GM12891 (cell line): Measurements from ENCODE around the gene SLC27A3.

Experiments used
- POLR2A ChIP-seq: IDR thresholded peaks from 2 replicates; pipeline ENCODE4 v1.6.1; 2011; ENCODE audit warnings: low read depth, low read length, control low read depth
- POLR2AphosphoS5 ChIP-seq: IDR thresholded peaks from 2 replicates; pipeline ENCODE4 v1.6.1; 2011; ENCODE audit warnings: low read depth, low read length, control low read depth
- TAF1 ChIP-seq: IDR thresholded peaks from 2 replicates; pipeline ENCODE4 v1.6.1; 2011; ENCODE audit warnings: low read depth, low read length, control low read depth

GRCh38 chr1:153741986-153742385, 33.2 kb upstream of the SLC27A3 start:
- no peak for TF ChIP-seq POLR2A
- TF ChIP-seq POLR2AphosphoS5: no peak
- TF ChIP-seq TAF1: no peak
